ENCODE results near the gene NOCT. TPM values are rescaled to one million over a fixed set of nuclear protein-coding genes. Genes with fewer than 3 reads are reported as not detected.
A peak's percentile ranks its signal among the peaks of the same experiment; 100 is the strongest.

The NOCT gene
- total RNA-seq, 1 donor from 2014 or later, result 5.7 TPM

DNA sequence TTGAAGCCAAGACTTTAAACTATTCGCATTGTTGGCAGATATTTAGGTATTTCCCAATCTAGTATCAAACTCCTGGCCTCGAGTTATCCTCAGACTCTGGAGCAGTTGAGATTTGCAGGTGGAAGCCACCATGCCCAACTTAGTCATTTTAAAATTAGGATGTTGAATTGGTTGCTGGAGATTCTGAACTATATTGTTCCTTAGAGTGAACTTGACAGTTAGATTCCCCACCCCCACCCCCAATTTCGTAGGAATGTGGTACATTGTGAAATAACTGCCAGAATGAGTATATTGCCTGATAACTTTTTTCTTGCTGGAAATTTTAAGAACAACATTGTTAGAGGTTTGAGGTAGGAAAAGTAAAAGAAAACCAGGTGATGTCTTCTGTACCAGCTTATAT is 2.3 kb downstream of the NOCT start:
- peaks cover 25% of the 10 kb centered on the region for H3K4me1 ChIP-seq
- Mint-ChIP-seq H3K9me3 (no peaks in the 10 kb centered on the region), H3K27ac (no peak overlapping the region), H3K4me1 (peaks cover 49% of the 10 kb centered on the region), H3K36me3 (peaks cover 4% of the 10 kb centered on the region), H3K27me3 (ENCODE audit: insufficient read depth, low read depth) (peaks cover 3% of the 10 kb centered on the region), H3K4me3 (no peak overlapping the region)
- TF ChIP-seq, protein P1, sequence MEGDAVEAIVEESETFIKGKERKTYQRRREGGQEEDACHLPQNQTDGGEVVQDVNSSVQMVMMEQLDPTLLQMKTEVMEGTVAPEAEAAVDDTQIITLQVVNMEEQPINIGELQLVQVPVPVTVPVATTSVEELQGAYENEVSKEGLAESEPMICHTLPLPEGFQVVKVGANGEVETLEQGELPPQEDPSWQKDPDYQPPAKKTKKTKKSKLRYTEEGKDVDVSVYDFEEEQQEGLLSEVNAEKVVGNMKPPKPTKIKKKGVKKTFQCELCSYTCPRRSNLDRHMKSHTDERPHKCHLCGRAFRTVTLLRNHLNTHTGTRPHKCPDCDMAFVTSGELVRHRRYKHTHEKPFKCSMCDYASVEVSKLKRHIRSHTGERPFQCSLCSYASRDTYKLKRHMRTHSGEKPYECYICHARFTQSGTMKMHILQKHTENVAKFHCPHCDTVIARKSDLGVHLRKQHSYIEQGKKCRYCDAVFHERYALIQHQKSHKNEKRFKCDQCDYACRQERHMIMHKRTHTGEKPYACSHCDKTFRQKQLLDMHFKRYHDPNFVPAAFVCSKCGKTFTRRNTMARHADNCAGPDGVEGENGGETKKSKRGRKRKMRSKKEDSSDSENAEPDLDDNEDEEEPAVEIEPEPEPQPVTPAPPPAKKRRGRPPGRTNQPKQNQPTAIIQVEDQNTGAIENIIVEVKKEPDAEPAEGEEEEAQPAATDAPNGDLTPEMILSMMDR (IDR thresholded peaks at IDR 0.05), result no peak
- no peak for TF ChIP-seq EZH2phosphoT487 (IDR thresholded peaks at IDR 0.05)
- no peak for TF ChIP-seq EZH2 (IDR thresholded peaks at IDR 0.05)
- H3F3A ChIP-seq (ENCODE audit: low read depth), result peaks cover 44% of the 10 kb centered on the region
- H3K27ac ChIP-seq, result no peak overlapping the region
- no peak overlapping the region for H3K4me3 ChIP-seq
- peak overlapping the region; percentile 48 for H3K4me2 ChIP-seq
- H3K9ac ChIP-seq, result no peak overlapping the region
- H4K20me1 ChIP-seq (ENCODE audit: low read depth), result peaks cover 43% of the 10 kb centered on the region
- no peaks in the 10 kb centered on the region for H3K9me3 ChIP-seq (ENCODE audit: low read depth)
- peaks cover 4% of the 10 kb centered on the region for H3K27me3 ChIP-seq
- H2AFZ ChIP-seq (replicated peaks), result no peak overlapping the region
- H3K79me2 ChIP-seq (ENCODE audit: low read depth), result peaks cover 68% of the 10 kb centered on the region
- H3K36me3 ChIP-seq, result no peaks in the 10 kb centered on the region
- DNase-seq (ENCODE audit: low spot score), result no peak

DNA sequence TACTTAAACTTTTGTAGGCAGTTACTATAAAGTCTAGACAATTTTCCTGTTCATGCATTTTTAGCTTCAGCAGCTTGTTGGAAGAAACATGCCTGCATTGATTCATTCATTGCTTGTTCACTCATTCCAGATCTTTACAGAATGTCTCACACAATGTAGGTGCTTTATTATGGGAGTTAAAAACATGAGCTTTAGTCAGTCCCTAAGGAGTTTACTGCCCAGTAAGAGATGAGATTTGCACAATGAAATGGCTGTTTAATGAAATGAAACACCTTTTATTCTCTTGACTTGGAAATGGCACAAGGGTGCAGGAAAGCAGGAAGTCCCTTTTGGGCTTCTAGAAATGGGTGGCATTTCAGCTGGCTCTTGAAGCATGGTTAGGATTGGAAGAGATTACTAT is 2.9 kb downstream of the NOCT start:
- H3K36me3 Mint-ChIP-seq, result peaks cover 7% of the 10 kb centered on the region
- TF ChIP-seq EZH2phosphoT487 (IDR thresholded peaks at IDR 0.05) (no peak), EZH2 (IDR thresholded peaks at IDR 0.05) (no peak)
- TF ChIP-seq, protein P1 (IDR thresholded peaks at IDR 0.05), result no peak
- Histone ChIP-seq H3K27ac (no peak overlapping the region), H3K79me2 (ENCODE audit: low read depth) (peaks cover 74% of the 10 kb centered on the region), H3K9ac (no peak overlapping the region), H3K4me1 (peaks cover 25% of the 10 kb centered on the region), H3K36me3 (no peaks in the 10 kb centered on the region), H4K20me1 (ENCODE audit: low read depth) (peaks cover 44% of the 10 kb centered on the region), H3K27me3 (peaks cover 4% of the 10 kb centered on the region), H2AFZ (replicated peaks) (no peak overlapping the region), H3K4me2 (peak overlapping the region; percentile 48), H3K4me3 (no peak overlapping the region), H3K9me3 (ENCODE audit: low read depth) (no peaks in the 10 kb centered on the region), H3F3A (ENCODE audit: low read depth) (peaks cover 44% of the 10 kb centered on the region)
- no peaks in the 10 kb centered on the region for H3K9me3 Mint-ChIP-seq
- peaks cover 49% of the 10 kb centered on the region for H3K4me1 Mint-ChIP-seq
- DNase-seq (ENCODE audit: low spot score), result no peak
- H3K27me3 Mint-ChIP-seq (ENCODE audit: insufficient read depth, low read depth), result peaks cover 3% of the 10 kb centered on the region
- no peak overlapping the region for H3K4me3 Mint-ChIP-seq
- H3K27ac Mint-ChIP-seq, result no peak overlapping the region

DNA sequence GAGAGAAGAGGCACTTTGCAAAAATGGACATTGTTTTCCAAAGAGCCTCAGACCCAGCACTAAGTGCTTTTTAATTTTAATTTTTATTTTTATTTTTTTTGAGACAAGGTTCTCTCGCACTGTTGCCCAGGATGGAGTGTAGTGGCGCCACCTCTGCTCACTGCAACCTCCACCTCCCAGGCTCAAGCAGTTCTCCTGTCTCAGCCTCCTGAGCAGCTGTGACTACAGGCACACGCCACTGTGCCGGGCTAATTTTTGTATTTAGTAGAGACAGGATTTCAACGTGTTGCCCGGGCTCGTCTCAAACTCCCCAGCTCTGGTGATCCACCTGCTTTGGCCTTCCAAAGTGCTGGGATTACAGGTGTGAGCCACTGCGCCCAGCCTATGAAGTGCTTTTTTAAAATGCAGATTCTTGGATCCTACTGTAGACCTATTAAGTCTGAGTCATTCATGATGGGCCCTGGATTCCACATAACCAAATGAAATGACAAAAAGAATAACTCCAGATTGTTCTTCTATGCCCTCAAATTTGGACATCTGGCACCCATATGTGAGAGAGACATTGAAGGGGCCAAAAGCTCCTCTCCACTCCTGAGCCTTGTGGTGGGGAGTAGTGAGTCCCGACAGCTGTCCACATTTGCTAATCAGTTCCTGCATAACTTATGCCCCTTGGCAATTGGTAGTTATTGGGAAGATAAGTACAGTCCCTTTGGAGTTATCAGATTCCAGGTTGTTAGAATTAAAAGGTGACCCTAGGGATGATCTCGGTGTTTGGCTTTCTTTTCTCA is 3.6 kb downstream of the NOCT start:
- H3K4me1 ChIP-seq, result peaks cover 25% of the 10 kb centered on the region
- H3K27ac Mint-ChIP-seq, result no peak overlapping the region

More for the DNA sequence above, 3.6 kb downstream of the NOCT start:
- no peak for DNase-seq (ENCODE audit: low spot score)
- H3K9ac ChIP-seq, result no peak overlapping the region
- peaks cover 3% of the 10 kb centered on the region for H3K27me3 Mint-ChIP-seq (ENCODE audit: insufficient read depth, low read depth)
- no peaks in the 10 kb centered on the region for H3K9me3 Mint-ChIP-seq
- H3K4me3 ChIP-seq, result no peak overlapping the region
- peaks cover 42% of the 10 kb centered on the region for H3K4me1 Mint-ChIP-seq
- H3F3A ChIP-seq (ENCODE audit: low read depth), result peaks cover 44% of the 10 kb centered on the region
- H3K36me3 ChIP-seq, result no peaks in the 10 kb centered on the region
- H3K4me3 Mint-ChIP-seq, result no peak overlapping the region
- H4K20me1 ChIP-seq (ENCODE audit: low read depth), result peaks cover 44% of the 10 kb centered on the region
- no peak overlapping the region for H3K27ac ChIP-seq
- peaks cover under 1% of the 10 kb centered on the region for H3K27me3 ChIP-seq
- TF ChIP-seq EZH2 (IDR thresholded peaks at IDR 0.05) (no peak), EZH2phosphoT487 (IDR thresholded peaks at IDR 0.05) (no peak)
- TF ChIP-seq, protein P1 (IDR thresholded peaks at IDR 0.05), result no peak
- H3K79me2 ChIP-seq (ENCODE audit: low read depth), result peaks cover 81% of the 10 kb centered on the region
- no peaks in the 10 kb centered on the region for H3K9me3 ChIP-seq (ENCODE audit: low read depth)
- H3K36me3 Mint-ChIP-seq, result peaks cover 7% of the 10 kb centered on the region
- H3K4me2 ChIP-seq, result peak overlapping the region; percentile 48
- H2AFZ ChIP-seq (replicated peaks), result no peak overlapping the region
